Anterior cingulate cortex (tissue), 58 donors: Measurements from ENCODE around the gene THEMIS2.
A peak's percentile ranks its signal among the peaks of the same experiment; 100 is the strongest.

Experiments
- DNase-seq, 58 donors: peaks; one replicate each; lab custom pipeline; 2025; lab: John Stamatoyannopoulos, UW

The THEMIS2 gene

GRCh38 chr1:27884006-27884954 is 11.9 kb downstream of the THEMIS2 start:
- no peak for DNase-seq

- peak in 1 of 58 donors; percentile 20 for DNase-seq
Observed at GRCh38 chr1:27885114-27885528, 12.8 kb downstream of the THEMIS2 start.

DNA sequence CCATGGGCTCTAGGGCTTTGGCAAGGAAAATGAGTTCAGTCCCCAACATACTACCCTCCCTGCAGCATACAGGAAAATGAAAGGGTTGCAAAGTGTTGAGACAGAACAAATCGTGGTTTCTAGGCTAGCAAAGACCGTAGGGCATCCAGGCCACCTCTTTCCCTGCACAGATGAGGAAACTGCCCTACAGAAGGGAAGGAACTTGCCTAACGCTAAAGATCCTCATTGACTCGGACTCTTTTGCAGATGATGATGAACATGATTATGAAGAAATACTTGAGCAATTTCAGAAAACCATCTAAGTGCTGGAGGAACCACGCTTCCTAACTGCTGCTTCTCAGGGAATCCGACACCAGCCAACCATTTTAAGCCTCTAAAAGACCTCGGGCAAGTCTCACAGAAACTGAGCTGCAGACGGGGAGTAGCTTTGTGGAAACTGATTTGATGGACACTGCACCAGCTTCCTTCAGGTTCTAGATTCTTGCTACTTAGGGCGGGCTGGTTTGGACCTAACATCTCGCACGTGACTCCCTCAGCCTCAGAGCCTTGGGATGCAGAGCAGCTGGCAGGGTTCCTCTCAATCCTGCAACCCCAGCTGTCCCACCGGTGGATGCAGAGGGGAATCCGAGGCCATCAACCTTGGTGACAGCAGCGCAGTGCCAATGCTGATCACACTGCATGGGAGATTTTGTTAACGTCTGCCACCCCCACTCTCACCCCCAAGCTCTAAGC is 13.4 kb downstream of the THEMIS2 start:
- no peak for DNase-seq

DNA sequence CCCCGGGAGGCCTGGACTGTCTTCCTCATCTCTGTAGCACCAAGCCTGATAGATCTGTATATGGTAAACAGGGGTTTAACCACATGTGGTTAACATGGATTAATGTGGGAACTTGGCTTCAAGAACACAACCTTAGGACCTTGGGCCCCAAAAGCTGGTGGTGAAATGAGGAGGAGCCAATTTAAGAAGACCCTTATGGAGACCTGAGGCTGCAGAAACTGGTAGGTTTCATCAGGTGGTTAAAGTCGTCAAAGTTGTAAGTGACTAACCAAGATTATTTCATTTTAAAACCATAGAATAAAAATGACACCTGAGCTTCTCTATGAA is 14.0 kb downstream of the THEMIS2 start:
- no peak for DNase-seq

- no peak for DNase-seq
Observed at GRCh38 chr1:27886744-27887143, 14.4 kb downstream of the THEMIS2 start.

DNA sequence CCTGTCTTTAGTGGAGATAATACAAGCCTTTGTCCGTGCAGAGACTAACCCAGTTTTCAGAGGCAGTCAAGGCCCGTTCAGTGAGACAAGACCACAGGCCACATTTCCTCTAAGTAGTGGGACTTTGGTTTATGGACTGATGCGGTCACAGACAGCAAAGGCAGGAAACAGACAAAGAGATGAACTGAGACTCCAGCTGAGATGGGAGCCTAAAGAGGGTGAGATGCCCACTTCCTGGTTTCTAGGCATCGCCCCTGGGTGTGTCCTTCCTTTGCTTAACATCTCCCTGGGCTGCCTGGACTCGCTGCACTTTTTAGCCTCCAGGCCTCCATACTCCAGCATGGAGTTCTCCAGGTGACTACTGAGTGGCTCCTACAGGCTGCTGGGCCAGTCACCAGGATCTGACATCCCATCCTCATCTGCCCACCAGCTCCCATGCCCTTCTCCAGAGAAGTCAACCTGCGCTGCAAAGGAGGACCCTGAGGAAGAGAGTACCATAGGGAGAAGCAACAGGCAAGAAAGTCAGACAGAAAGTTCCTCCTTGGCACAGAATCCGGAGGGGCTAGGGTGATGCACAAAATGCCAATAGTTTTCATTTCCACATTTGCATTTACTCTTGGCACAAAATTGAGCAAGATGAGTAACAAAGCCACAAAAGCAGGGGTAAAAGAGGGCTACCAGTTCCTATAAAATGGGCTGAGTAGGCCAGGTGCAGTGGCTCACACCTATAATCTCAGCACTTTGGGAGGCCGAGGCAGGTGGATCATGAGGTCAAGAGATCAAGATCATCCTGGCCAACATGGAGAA is 15.1 kb downstream of the THEMIS2 start:
- DNase-seq: peak in 3 of 58 donors; percentile 12 to 20 (median 19)

- DNase-seq: peak in 2 of 58 donors; percentile 10 to 29
Observed at GRCh38 chr1:27889506-27889905, 17.2 kb downstream of the THEMIS2 start.

DNA sequence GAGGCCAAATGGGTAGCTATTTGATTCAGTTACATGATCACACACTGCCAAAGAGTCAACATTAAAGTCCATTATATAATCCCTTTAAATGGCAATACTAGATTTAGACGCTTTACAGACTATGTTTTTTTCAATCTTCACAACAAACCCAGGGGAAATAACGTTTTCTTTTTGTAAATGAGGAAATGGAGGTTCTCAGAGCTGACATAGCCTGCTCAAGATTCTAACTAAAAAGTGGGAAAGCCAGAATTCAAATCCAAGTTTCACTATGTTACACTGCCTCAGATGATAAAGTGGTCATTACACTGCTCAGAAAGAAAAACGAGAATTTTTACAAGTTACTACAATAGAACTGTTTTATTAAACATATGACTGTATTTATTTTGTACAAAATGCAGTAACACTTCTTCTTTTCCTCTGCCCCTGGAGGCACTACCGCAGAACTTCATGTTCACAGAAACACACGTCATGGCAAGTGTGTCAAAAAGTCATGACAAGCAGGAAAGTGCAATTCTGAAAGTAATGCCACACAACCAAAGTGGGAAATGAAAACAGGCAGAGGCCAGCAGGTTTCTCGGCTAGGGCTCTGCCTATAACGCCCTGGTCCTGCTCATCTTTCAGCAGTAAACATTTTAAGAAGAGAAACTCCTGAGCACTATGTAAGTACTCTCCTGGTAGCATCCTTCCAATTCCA is 19.0 kb downstream of the THEMIS2 start:
- peak in 6 of 58 donors; percentile 12 to 26 (median 24) for DNase-seq

GRCh38 chr1:27894521-27894920 is 22.2 kb downstream of the THEMIS2 start:
- DNase-seq: no peak

- peak in 2 of 58 donors; percentile 2 to 53 for DNase-seq
Observed at GRCh38 chr1:27906759-27907158, 34.4 kb downstream of the THEMIS2 start.

DNA sequence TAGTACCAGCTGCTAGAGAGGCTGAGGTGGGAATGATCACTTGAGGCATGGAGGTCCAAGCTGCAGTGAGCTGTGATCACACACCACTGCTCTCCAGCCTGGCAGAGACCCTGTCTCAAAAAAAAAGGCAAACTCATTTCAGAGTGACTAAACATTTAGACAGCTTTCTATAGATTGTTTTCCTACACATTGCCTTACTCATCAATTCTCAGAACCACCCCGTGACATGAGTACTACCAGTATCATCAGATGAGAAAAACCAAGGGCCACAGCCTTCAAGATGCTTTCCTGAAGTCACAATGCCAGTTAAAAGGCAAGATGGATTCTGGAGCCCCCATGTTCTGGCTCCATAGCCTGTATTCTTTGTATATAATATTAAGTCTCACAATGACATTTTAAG is 40.1 kb downstream of the THEMIS2 start:
- DNase-seq: no peak

GRCh38 chr1:27915082-27915575 is 42.8 kb downstream of the THEMIS2 start:
- DNase-seq: no peak

DNA sequence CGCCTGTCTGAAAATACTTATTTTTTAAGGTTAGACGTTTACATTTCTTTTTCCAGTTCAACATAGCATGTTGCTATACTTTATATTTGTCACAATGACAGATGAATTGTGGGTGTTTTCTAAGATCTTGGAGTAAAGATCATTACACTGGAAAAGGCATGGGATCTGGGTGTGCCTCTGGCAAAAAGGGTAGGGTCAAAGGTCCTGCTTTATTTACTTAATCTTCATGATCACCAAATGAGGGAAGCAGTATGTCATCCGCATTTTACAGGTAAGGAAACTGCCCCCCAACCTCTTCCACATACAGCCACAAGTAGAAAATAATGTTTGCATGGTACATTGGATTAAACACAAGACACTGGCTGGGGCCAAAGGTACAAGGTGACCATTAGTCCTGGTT is 49.9 kb downstream of the THEMIS2 start:
- no peak for DNase-seq

DNA sequence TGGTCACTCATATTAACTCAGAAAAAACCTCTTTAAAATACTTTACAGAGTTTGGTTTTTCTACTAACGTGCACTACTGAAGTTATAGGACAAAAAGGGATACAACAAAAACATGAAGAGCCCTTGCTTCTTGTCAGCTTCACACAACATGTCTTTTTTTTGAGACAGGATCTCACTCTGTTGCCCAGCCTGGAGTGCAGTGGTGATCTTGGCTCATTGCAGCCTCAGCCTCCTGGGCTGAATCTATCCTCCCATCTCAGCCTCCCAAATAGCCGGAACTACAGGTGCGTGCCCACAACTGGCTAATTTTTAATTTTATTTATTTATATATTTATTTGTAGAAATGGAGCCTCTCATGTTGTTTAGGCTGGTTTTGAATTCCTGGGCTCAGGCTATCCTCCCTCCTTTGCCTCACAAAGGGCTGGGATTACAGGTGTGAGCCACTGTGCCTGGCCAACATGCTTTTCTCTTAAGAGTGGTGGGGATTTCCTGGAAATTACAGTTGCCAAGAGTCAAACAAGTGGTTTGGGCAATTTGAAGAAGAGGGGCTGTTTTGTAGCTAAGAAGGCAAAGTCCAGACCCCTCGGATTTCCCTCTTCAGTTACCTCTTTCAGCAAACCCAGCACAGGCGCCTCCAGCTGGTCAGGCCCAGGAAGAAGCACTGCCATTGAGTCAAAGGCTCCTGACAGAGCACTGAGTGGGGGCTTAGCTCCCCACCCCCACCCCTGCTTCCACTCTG is 56.0 kb downstream of the THEMIS2 start:
- no peak for DNase-seq

DNA sequence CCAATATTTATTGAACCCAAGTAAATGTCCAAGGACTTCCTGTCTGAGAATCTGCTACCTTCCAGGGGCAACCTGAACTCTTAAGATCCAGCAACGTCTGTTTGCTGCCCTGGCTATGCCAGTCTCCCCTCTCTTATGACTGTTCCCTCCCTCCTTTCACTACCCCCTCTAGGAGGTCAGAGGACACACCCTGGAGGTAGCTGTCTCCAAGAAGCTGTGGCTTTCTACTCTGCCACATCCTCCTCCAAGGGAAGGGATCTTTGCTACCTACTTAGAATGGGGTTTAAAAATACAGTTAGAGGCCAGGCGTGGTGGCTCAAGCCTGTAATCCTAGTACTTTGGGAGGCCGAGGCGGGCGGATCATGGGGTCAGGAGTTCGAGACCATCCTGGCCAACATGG is 58.8 kb downstream of the THEMIS2 start:
- no peak for DNase-seq

GRCh38 chr1:27931759-27932158 is 59.4 kb downstream of the THEMIS2 start:
- no peak for DNase-seq

DNA sequence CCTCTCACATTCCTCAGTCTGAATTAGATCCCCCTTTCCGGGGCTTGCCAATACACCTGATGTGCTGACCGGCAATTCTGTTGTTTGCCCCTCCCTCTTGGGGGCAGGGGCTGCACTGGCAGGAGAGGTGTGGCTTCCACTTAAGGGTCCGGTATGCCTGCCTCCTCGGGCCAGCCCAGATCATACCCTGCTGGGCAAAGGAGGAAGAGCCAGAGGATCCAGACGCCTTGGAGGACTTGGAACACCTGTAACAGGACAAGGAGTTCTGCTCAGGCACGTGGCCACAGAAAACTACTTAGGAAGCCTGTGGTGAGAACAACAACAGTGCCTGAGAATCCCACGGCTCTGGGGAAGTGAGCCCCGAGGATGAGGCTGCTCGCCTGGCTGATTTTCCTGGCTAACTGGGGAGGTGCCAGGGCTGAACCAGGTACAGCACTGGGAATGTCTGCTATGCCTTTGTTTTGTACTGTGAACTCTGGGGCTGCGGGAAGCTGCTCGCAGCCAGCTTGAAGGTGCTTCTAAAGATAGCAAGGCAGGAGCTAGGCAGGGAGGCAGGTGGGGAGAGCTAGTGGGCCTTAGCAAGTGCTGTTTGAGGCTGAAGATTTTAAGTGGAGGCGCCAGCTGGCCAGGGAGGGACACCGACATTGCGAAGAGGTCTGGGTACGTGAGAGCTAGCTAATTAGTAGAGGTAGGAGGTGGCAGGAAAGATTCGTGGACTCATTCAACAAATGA is 62.6 kb downstream of the THEMIS2 start, which contains the start of gene SMPDL3B:
SMPDL3B (plus strand) TSS at position 183 of the 732 bp plus-strand sequence; CDS start at position 367, 184 bp downstream.
- DNase-seq: peak in 2 of 58 donors; percentile 0 to 22

DNA sequence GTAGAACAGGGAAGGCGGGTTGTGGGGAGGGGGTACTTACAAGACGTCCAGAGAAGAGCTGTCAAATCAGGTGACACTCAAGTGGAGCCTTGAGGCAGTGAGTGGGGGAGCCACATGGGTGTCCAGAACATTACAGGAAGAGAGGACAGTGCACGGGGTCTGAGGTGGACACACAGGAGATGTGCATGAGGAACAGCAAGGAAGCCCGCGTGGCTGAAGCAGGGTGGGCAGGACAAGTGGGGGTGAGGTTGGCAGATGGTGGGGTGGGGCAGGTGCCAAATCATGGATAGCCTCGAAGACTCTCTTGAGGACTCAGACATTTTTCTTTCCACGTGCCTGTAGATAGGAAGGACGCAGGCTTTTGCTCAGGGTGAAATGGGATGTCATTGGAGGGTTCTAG is 63.4 kb downstream of the THEMIS2 start:
- no peak for DNase-seq
